ENCODE measurements around the gene ALAD. TPM values are rescaled to one million over a fixed set of nuclear protein-coding genes. Genes with fewer than 3 reads are reported as not detected.

ALAD gene
- total and polyA plus RNA-seq, 2 of the 13 experiments (the other 11 are each of a cell fraction or from before 2014, with no cell fraction given) = 21.8 to 30.1 TPM

- TF ChIP-seq ZNF160 (CRISPR knock-in tag; IDR thresholded peaks at IDR 0.05) (0 out of 2 replicates have a peak, but pooled peaks have one; percentile 26), SRSF1 (optimal IDR thresholded peaks at IDR 0.05; ENCODE audit: low read depth, low read length) (no peak), RNF219 (CRISPR knock-in tag; IDR thresholded peaks at IDR 0.05) (no peak; the same call in 1 of the 2 replicates), ZSCAN21 (CRISPR knock-in tag; IDR thresholded peaks at IDR 0.05; ENCODE audit: borderline replicate concordance) (peak; percentile 71; the same call in 1 of the 2 replicates), ZNF253 (CRISPR knock-in tag; IDR thresholded peaks at IDR 0.05; ENCODE audit: borderline replicate concordance) (no peak), RFX1 (IDR thresholded peaks at IDR 0.05) (no peak), ZNF773 (CRISPR knock-in tag; IDR thresholded peaks at IDR 0.05; ENCODE audit: borderline replicate concordance) (no peak), ZSCAN29 (CRISPR knock-in tag; conservative IDR thresholded peaks at IDR 0.05) (no peak), NCOA2 (CRISPR knock-in tag; IDR thresholded peaks at IDR 0.05) (peak; percentile 14; the same call in 1 of the 2 replicates), FIP1L1 (IDR thresholded peaks at IDR 0.05; ENCODE audit: borderline replicate concordance, insufficient read depth, low read depth, low read length) (no peak)
Measured at GRCh38 chr9:113376634-113377567, 24.2 kb downstream of the ALAD start, which contains the start of gene HDHD3 (continued).

Measured in HepG2 (cell line).